Endometrial microvascular endothelial cells (primary cell): Measurements from ENCODE around the gene PITPNB. TPM values are rescaled to one million over a fixed set of nuclear protein-coding genes. Genes with fewer than 3 reads are reported as not detected.

Source experiments
- in situ Hi-C: cut with HindIII; loops from 2 replicates; pipeline ENCODE4 v1.10.0; 2017; ENCODE audit warnings: low sequenced_read_pairs, low pct_unique_long_range_greater_than_20kb; ENCODE audit errors: inconsistent ontology term
- total RNA-seq: library from RNA; depleted of rRNA; stranded (reverse); fragments of >200 nt; gene quantifications from one replicate; pipeline ENCODE4 v1.2.3, GENCODE V29; 2015; ENCODE audit errors: inconsistent ontology term

Gene PITPNB
- total RNA-seq, 1 donor from 2014 or later = 51.8 TPM

DNA sequence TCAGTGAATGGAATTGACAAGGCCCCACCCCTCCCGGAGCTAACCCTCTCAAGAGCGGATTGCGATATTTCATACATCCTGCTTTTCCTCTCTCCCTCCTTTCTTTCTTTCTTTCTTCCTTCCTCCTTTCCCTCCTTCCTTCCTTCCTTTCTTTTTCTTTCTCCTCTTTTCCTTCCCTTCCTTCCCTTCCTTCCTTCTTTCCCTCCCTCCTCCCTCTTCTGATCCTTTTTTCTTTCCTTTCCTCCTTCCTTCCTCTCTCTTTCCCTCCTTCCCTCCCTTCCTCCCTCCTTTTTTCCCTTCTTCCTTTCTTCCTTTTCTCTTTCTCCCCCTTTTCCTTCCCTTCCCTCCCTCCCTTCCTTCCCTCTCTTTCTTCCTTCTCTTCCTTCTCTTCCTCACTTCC lies 102.5 kb downstream of the PITPNB start:
- in situ Hi-C loops = no loop called here

DNA sequence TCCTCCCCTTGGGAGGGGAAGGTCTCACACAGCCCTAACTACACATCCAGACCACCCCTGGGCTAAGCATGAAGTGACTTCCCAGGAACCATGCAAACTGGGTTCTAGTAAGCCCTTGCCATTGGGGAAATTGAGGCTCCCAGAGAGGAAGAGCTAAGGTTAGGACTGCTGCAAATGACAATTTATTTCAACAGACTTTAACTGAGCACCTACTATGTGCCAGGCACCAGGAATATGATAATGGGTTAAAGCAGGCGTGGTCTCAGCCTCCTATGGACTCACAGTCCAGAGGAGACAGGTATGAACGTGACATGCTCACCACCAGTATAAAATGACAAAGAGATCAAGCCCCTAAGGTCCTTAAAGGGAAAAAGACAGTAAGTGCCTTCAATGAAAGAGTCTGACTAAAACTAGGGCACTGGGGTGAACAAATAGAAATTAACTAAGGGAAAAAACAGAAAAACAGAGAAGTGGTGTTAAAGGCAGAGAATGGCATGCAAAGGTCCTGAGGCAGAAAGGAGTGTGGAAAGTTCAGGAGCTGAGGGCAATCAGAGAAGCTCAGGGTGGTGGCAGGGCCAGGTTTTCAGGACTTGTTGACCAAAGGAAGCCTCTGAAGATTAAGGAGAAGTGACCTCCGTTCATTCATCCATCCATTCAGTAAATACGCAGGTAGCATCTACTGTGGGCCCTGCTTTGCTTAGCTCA lies 103.1 kb downstream of the PITPNB start:
- in situ Hi-C loops = no loop called here

DNA sequence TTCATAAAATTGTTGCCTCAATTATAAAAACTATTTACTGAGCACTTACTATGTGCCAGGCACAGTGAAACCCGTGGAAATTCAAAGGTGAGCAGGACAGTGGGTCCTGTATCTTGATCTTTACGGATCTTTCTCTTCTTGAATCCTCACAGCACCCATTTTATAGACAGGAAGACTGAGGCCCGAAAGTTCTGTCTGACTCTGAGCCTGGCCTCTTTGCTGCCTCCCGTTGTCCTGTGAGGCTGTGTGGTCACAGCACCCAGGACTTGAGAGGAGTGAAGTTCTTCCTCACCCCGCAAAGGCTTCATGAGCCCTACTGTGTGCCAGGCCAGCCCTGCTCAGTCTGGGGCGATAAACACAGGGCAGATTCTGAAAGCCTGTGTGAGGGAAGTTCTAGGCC lies 104.1 kb downstream of the PITPNB start:
- in situ Hi-C loops = no loop called here

- in situ Hi-C loops = no loop called here
Measured at GRCh38 chr22:27811778-27812177, 107.3 kb downstream of the PITPNB start.

DNA sequence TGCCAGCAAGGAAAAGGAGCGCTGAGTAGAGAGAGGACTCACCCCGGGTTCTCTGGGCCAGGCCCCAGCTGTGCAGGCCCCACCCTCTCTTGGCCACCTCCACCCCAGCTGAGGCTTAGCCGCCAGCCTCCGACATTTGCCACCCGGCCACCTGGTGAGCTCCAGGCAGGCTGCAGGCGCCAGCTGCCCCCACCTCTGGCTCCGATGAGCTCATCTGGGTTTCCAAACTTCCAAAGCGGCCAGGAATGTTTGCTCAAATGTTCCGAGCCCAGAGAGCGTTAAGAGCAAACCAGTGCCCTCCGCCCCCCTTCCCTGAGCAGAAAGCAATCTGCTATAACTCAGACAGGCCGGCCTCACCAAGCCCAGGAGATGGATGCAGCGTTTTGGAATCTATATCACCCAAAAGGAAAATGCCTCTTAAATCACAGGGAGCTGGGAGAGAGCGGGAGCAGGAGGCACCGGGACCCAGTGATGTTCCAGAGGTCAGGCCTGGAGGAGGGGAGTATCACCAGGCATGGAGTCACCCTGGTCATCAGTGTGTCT lies 108.4 kb downstream of the PITPNB start:
- in situ Hi-C loops = no loop called here

- in situ Hi-C loops = no loop called here
Measured at GRCh38 chr22:27809700-27810608, 109.1 kb downstream of the PITPNB start.

DNA sequence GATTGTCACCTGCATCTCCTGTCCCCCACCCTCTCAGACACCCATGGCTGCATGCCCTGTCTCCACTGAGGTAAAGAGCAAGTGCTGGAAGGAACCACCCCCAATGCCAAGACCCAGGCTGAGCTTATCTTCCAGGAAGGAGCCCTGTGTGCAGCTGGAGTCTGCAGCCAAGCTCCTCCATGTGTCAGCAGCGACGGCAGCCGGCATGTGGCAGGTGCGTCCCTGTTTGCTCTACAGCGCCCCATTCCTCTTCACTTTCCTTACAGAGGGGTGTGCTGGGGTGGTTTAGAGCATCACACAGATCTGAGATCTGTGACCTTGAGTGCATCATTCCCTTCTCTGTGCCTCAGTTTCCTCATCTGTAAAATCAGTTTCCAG lies 109.8 kb downstream of the PITPNB start:
- in situ Hi-C loops = no loop called here

- in situ Hi-C loops = no loop called here
Measured at GRCh38 chr22:27808451-27809225, 110.4 kb downstream of the PITPNB start.

DNA sequence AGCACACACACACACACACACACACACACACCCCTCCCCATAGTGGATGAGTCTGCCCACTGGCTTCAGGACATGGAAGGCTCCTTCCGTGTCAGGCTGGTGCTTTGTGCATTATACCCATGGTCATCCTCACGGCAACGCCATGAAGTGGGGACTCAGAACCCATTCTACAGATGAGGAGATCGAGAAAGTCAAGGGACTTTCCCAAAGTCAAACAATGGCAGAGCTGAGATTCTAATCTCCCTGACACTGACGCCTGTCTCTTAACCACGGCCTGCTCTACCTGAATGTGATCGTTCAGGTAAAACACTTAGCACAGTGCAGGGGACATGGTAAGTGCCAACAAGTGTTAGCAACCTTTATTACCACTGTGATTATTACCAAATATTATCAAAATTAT lies 113.2 kb downstream of the PITPNB start:
- in situ Hi-C loops = no loop called here

DNA sequence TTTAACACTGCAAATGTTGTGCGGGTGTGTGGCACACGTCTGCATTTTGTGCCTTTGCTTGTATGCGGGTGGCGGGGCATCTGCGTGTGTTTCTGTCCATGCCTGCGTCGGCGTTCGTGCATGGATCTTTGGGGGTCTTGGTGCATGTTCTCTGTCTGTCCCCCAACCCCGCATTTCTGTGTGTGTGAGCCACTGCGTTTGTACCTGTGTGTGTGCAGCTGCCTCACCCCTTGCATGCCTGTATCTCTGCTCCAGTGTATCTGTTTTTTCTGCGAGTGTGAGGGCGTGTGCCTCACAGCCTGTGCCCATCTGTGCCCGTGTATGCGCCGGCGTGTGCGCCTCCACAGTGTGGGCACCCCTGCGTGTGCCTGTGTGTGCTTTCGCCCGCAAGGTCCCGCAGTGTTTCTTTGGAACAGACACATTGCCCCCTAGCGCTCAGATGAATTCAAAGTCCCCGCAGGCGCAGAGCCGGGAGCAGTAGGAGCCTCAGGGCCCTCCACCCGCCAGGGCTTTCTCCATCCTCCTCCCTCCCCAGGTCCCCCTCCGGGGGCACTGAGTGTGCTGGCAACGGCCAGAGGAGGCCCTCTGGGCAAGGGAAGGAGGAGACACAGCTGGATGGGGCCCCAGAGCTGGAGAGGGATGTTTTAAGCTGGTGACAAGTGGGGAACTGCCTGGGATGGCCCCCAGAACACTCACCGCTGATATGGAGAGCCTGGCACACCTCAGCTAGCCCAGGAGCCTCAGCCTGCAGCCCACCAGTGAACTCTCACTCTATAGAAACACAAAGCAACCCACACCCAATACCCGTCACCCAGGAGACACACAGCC lies 114.4 kb downstream of the PITPNB start:
- in situ Hi-C loops = no loop called here

DNA sequence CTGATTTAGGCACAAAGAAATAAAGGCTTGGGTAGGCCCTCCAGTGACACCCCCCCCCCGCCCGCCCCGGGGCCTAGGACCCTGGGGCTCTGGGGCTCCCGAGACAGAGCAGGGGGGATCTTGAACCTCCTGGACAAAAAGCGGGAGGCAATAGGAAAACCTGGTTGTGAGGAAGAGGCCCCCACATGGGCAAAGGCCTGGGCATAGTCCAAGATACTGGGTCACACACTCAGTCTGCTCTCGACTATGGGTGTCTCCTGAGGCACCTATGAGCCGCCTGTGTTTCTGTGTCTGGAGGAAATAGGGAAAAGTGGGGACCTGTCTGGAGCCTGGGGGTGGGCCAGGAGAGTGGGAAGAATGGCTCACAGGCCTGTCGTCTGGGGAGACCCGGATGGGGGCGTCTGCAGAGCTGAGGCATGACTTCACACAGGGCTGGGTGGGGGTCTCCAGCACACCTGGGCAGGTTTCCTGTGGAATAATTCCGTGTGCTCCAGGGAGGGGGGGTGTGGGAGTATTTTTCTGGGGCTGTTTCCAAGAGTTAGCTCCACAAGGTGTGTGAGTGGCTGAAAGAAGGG lies 115.1 kb downstream of the PITPNB start:
- in situ Hi-C loops = no loop called here

GRCh38 chr22:27802346-27803073 lies 116.5 kb downstream of the PITPNB start:
- in situ Hi-C loops = no loop called here

Other genes starting within 250 kb of the PITPNB start
- 0.93 TPM for gene MN1, start 117.5 kb downstream of the PITPNB start, total RNA-seq